CD4-positive, alpha-beta T cell treated with Interleukin-17A for 4 hours (primary cell): ENCODE data around the gene PRDM10.
A peak's percentile ranks its signal among the peaks of the same experiment; 100 is the strongest.
"Not testable (repeated sequence)": the region's sequence is repeated elsewhere in the genome, so short reads cannot be mapped to it uniquely, and the experiment has no call there.

Source experiments
- DNase-seq: peaks from one replicate; pipeline ENCODE4 v3.0.0-alpha.2; 2020; ENCODE audit warnings: mixed read lengths

The PRDM10 gene, protein sequence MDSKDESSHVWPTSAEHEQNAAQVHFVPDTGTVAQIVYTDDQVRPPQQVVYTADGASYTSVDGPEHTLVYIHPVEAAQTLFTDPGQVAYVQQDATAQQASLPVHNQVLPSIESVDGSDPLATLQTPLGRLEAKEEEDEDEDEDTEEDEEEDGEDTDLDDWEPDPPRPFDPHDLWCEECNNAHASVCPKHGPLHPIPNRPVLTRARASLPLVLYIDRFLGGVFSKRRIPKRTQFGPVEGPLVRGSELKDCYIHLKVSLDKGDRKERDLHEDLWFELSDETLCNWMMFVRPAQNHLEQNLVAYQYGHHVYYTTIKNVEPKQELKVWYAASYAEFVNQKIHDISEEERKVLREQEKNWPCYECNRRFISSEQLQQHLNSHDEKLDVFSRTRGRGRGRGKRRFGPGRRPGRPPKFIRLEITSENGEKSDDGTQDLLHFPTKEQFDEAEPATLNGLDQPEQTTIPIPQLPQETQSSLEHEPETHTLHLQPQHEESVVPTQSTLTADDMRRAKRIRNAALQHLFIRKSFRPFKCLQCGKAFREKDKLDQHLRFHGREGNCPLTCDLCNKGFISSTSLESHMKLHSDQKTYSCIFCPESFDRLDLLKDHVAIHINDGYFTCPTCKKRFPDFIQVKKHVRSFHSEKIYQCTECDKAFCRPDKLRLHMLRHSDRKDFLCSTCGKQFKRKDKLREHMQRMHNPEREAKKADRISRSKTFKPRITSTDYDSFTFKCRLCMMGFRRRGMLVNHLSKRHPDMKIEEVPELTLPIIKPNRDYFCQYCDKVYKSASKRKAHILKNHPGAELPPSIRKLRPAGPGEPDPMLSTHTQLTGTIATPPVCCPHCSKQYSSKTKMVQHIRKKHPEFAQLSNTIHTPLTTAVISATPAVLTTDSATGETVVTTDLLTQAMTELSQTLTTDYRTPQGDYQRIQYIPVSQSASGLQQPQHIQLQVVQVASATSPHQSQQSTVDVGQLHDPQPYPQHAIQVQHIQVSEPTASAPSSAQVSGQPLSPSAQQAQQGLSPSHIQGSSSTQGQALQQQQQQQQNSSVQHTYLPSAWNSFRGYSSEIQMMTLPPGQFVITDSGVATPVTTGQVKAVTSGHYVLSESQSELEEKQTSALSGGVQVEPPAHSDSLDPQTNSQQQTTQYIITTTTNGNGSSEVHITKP

DNA sequence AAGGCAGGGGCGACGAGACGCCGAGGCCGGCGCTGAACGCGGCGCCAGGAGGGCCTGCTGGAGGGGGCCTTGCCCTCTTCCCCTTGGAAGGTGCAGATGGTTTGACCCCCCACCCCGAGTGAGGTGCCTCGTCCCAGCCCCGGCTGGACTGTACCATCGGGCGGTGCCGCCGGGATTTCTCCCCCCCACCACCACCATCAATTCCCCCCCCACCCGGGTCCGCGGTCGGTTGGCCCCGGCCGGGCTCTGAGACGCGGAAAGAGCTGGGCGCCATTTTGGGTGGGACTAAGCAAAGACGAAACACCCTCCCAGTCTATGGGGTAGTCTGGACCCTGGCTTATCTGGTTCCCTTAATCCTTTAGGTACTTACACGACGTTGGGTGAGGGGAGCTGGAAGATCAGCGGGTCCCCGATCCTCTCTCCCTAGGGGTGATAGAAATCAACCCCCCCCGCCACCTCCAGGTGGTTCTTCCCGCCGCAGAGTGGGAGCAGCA, at the start of gene PRDM10:
Gene PRDM10 (minus strand): TSS at position 484 of the 494 bp plus-strand sequence. CDS start 41,871 bp downstream, outside the sequence.
- DNase-seq = peak; percentile 93

DNA sequence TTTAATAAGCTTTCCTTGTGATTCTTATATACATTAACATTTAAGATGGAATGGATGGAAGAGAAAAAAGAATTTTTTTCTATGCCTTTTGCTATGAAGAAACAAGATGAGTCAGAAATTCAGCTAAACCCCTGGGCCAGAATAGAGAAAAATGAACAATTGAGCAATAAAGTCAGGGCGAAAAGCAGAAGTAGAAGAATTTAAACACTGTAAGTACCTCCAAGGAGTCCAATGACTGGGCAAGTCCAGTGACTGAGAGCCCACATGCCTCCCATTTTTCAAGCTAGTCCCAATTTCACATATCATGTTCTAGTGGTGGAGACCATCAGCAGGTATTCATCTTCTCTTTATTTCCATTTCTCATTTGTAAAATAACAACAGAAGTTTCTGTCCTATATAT, 48.4 kb upstream of the PRDM10 start:
- no peak for DNase-seq

DNA sequence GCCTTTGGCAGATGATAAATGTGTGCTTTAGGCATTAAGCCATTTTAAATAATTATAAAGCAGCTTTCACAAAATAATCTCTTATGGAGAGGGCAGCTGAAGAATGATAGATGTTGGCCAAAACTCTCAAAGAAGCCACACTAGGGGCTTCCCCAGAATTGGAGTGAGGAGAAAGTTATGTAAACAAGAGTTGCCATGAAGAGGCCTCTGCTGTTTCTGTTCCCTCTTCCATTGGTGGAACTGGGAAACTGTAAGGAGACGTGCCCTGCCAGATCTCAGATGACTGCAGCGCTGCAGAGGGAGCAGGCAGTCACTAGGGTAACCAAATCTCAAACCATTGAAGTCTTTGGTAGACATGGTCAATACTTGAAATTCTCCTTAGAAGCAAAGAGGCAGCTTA, 47.6 kb upstream of the PRDM10 start:
- DNase-seq = no peak

DNA sequence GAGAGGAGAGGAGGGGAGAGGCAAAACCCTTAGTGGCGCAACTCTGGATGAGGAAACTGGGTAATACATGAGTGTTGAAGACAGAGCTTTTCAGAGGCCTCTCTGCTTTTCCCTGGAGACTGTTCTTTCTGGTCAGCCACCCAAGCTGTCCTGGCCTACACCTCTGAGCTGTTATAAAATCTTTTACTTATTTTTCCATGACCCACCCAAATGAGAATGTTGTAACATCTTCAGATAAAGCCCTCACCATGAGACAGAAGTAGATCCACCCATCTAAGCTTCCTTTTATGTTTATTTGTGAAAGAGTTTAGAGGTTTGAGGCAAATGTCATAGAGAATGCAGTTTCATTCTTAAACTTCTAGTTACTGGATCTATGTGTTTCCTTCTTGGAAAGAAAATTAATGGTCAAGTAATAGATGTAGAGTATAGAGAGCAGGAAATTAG, 46.7 kb upstream of the PRDM10 start:
- no peak for DNase-seq

DNA sequence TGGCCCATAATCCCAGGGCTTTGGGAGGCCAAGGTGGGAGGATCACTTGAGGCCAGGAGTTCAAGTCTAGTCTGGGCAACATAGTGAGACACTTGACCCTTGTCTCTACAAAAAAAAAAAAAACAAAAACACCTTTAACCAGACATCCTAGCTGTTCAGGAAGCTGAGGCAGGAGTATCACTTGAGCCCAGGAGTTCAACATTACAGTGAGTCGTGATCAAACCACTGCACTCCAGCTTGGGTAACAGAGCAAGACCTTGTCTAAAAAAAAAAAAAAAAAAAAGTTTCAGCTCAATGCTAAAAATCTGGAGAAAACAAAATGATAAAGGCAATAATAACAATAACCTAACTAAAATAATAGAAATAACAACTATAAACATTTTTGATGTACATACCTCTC, 44.5 kb upstream of the PRDM10 start:
- no peak for DNase-seq

DNA sequence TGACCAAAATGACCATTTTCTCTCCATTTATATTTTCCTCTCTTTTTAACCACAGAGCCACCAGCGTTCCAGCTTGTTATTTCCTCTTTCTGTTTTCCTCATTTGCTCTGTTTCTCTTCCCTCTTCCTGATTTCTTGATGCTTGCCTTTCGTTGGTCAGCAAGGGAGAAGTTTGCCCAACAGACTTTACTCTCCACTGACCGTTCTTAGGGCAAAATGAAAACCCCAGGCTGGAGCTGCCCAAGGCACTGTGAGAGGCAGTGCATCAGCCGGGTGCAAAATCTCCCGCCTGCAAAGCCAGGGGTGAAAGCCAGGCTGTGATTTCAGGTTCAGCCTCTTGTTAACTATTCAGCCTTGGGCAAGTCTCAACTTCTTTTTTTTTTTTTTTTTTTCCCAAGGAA, 40.9 kb upstream of the PRDM10 start:
- no peak for DNase-seq

DNA sequence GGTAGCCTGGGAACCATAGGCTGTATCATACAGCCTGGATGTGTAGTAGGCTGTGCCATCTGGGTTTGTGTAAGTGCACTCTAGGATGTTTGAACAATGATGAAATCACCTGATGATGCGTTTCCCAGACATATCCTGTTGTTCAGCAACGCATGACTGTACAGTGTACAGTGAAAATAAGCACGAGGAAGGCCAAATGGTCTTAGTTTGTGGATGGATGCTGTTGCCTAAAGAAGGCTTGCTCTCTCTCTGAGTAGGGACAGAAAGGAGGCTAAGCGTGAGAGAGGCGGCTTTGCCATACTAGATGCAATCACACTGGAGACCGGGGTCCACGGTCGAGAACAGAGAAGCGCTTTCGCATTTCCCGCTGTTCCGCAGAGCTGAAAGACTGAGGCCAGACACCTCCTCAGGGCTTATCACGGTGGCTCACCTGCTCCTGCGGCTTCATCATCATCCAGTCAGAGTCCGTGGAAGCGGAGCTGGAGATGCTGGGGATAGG, 39.5 kb upstream of the PRDM10 start:
- DNase-seq = no peak

DNA sequence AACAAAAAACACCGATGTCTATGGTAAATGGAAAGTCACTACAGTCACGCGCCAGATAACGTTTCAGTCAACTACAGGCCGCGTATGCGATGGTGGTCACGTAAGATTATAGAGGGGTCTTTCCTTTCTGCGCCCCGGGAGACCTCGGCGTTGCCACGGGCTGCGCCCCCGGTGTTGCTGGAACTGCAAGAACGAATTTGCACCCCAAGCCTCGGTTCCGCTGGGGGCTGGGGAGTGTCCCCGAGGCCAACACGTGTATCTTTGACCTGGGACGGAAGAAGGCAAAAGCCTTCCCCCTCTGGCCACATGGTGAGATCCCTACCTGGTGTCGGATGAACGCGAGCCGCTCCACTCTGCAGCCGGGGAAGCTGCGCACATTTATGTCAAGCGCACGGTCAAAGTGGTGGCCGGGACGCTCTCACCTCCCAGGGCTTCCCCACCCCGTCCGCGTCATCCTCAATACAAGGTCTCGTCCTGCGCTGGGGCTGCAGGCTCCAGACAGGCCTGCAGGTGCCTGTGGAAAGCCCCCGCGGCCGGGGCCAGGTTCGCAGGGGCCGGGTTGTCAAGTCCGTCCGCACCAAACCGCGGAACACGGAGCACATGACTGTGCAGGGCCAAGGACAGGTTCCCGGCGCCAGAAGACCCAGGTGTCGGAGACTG, 37.8 kb upstream of the PRDM10 start:
- DNase-seq = no peak

DNA sequence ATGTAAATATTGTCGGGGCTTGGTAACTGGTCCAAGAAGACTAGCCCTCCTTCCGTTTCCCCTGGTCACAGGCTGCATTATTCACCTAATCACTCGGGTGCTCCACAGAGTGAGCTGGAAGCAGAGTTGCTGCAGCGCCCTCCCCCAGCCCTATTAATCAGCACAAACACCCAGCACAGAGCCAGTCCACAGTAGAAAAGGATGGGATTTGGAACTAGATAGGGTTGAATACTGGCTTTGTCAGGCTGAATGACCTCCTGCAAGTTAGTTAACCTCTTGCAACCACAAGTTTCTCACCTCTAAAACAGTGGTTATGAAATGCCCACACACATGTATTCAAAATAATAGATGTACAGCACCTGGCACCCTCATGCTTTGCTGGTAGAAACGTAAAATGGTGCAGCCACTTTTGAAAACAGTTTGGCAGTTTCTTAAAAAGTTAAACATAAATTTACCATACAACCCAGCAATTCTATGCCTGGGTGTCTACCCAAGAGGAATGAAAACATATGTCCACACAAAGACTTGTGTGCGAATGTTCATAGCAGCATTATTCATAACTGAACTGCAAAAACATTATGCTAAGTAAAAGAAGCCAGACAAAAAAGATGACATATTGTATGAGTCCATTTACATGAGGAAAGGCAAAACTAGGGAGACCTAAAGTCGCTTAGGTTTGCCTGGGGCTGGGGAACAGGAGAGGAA, 35.4 kb upstream of the PRDM10 start:
- no peak for DNase-seq

DNA sequence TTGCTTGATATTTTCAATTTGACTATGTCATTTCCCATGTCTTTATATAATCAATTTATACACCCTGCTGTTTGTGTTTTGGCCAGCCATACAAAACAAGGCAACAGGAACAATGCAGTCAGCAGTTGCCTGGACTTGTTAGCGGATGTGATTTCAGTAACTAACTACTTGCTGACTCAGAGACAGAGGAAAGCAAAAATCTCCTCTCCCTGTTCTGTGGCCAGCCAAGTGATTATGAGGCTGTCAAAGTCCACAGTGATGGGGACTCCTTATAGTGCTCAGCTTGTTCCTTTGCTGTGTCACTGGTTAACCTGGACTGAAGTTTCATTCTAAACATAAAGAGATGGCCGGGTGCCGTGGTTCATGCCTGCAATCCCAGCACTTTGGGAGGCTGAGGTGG, 34.4 kb upstream of the PRDM10 start:
- no peak for DNase-seq

DNA sequence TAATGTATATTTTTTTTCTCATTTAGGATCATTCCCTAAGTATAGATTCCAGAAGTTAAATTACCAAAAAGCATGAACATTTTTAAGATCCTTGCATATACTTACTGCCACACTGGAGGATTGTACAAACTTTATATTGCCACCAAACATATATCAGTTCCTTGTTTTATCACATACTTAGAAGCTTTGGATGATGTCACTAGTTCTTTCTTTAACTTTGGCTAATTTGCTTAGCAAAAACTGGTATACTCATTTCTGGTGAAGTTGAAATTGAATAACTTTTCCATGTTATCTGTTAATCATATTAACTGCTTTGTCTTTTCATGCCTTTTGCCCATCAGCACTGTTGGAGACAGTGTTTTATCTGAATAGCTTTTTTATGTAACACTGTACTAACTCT, 31.6 kb upstream of the PRDM10 start:
- no peak for DNase-seq

DNA sequence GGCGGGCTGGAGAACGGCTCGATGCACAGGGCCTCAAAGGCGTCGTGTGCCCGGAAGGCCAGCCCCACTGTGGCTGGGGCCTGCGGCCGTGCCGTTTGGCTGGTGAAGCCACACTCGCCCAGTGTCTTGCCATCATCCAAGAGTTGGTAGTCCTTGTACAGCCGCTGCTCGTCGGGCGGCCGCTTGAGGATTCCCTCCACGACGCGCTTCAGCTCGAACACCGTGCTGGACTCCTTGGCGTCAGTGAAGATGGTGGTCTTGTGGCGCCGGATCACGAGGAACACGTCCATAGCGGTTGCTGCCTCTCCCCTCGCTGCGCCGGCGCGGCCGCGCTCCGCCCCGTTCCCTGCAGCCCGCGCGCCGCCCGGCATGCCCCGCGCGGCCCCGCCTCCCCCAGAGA, 30.3 kb upstream of the PRDM10 start:
- DNase-seq = no peak

DNA sequence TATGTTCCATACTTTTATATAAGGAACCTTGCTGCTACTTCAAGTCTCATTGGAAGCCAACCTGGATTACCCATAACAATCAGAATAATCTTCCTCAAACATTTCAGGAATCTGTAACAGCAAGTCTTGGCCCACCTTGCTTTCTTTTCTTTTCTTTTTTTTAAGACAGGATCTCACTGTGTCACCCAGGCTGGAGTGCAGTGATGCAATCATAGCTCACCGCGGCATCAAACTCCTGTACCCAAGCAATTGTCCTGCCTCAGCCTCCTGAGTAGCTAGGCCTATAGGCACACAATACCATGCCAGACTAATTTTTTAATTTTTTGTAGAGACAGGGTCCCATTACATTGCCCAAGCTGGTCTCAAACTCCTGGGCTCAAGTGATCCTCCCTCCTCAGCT, 29.3 kb upstream of the PRDM10 start:
- DNase-seq = no peak

DNA sequence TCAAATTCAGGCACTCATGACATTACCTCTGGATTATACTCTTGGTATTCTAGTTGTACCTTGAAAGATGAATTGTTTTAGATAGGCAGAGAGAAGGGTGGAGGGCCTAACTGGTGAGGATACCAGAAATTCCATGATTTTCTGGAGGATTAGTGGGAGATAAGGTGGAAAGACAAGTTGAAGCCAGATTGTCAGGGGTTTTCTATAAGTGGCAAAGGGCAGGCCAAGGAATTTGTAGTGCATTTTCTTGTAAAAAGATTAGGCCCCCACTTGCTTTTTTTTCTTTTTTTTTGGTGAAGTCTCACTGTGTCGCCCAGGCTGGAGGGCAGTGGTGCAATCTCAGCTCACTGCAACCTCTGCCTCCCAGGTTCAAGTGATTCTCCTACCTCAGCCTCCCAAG, 28.4 kb upstream of the PRDM10 start:
- DNase-seq = no peak

DNA sequence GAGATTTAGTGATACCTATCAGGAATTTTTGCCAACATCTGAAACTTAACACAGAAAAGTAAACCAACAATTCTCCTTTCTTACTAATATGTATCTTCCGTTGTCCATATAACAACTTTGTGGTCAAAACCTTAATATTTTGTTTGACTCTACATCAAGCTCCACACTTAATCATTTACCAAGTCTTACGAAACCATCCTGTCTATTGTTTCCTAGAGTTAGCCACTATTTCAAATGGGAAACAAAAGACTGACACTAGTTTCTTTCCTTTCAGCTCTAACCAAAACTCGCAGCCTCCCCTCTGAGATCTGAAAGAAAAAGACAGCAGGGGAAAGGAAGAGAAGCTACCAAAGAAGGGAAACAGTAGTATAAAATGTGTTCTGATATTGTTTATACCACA, 26.5 kb upstream of the PRDM10 start:
- no peak for DNase-seq

DNA sequence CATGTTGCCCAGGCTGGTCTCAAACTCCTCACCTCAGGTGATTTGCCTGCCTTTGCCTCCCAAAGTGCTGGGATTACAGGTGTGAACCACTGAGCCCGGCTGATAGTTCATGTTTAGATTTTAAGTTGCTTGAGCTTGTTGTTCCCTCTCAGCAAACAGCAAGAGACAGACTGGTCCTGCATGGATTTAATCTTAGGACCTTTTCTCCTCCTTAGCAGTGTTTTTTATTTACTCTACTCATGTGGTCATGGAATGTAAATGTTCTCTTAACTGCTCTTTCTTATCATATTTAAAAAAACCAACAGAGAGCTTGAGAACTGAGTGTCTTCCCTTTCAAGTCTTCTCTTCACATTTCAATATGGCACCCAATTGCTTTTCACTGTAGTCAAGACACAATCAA, 22.7 kb upstream of the PRDM10 start:
- no peak for DNase-seq

DNA sequence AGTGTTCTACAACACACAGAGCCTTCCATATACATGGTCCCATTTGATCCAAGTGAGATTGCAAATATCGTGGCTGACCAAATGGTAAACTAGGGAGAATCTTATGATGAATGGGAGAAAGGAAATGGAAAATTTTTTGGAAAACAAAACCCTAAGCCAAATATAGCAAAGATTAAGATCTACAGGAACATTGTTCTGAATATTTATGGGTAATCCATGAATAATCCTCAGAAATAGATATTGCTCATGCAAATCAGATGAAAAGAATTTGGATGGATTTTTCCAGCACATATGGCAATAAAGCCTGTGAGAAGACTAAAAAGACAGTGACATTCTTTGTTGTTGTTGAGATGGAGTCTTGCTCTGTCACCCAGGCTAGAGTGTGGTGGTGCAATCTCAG, 21.7 kb upstream of the PRDM10 start:
- DNase-seq = no peak

DNA sequence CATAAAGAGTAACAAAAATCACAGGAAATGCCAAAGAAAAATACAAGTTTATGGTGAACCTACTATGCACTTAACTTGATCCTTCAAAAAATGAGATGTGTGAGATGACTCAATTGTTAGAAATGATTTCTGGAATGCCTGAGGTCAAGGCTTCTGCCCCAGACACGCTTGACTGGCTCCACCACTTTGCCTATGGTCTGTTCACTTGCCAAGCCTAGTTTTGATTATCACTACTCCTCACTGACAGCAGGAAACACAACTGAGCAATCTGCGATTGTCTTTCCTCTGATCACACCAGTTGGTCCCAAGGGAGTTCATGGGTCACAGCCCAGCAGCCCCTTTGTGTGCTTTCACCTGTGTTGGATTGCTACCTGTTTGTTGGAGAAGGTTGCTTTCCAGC, 20.6 kb upstream of the PRDM10 start:
- DNase-seq = no peak

DNA sequence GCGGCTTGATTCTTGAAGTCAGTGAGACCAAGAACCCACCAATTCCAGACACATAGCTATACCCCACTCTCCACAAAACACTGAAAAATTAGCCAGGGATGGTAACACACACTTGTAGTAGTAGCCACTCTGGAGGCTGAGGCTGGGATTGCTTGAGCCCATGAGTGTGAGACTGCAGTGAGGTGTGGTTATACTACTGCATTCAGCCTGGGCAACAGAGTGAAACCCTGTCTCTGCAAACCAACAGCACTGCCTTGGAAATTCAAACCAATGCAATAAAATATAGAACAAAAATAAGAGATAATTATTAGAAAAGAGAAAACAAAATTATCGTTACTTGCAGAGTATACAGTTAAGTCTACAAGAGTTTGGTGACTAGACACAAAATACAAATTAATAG, 20.2 kb upstream of the PRDM10 start:
- DNase-seq = no peak

DNA sequence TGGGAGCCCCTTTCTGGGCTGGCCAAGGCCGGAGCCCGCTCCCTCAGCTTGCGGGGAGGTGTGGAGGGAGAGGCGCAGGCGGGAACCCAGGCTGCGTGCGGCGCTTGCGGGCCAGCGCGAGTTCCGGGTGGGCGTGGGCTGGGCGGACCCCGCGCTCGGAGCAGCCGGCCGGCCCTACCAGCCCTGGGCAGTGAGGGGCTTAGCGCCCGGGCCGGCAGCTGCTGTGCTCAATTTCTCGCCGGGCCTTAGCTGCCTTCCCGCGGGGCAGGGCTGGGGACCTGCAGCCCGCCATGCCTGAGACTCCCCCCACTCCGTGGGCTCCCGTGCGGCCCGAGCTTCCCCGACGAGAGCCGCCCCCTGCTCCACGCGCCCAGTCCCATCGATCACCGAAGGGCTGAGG, 19.0 kb upstream of the PRDM10 start:
- DNase-seq = not testable (repeated sequence)

DNA sequence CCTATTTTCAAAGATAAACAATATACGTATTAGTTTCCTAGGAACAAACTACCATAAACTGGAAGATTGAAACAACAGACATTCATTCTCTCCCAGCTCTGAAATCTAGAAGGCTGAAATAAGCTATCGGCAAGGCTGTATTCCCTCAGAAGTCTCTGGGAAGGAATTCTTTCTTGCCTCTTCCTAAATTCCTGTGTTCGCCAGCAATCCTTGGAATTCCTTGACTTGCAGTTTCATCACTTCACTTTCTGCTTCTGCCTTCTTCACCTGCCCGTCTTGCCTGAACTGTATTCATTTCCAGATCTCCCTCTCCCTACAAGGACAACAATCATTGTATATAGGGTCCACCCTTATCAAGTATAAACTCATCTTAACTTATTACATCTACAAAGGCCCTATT, 17.7 kb upstream of the PRDM10 start:
- DNase-seq = no peak

DNA sequence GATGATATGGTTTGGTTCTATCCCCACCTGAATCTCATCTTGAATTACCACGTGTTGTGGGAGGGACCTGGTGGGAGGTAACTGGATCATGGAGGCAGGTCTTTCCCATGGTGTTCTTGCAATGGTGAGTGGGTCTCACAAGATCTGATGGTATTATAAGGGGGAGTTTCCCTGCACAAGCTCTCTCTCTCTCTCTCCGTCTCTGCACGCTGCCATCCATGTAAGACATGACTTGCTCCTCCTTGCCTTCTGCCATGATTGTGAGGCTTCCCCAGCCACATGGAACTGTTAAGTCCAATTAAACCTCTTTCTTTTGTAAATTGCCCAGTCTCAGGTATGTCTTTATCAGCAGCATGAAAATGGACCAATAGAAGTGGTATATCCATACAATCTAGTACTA, 13.2 kb upstream of the PRDM10 start:
- not testable (repeated sequence) for DNase-seq
